DOHH2 (cell line): ENCODE results near the gene THOC1.

Experiments used
- H3F3A ChIP-seq: fragments of 200-600 bp; sonication (generic), shearing (Covaris generic); 2 replicates; pipeline ENCODE4 v1.6.0; 2016; ENCODE audit warnings: antibody characterized with exemption, mild to moderate bottlenecking; ENCODE audit not compliant: control insufficient read depth, insufficient read depth
- H3K27ac ChIP-seq: fragments of 200-600 bp; sonication (generic); 2 replicates; pipeline ENCODE4 v1.5.1; 2014; ENCODE audit warnings: low read depth, mild to moderate bottlenecking, low read length, moderate library complexity
- H3K27me3 ChIP-seq: fragments of 200-600 bp; sonication (generic); 2 replicates; pipeline ENCODE4 v1.6.1; 2014; ENCODE audit warnings: mild to moderate bottlenecking, low read length, mixed read lengths; ENCODE audit not compliant: control insufficient read depth
- H3K36me3 ChIP-seq: fragments of 200-600 bp; sonication (generic); 2 replicates; pipeline ENCODE4 v1.6.1; 2014; ENCODE audit warnings: mild to moderate bottlenecking, low read length, moderate library complexity, mixed read lengths; ENCODE audit not compliant: control insufficient read depth
- H3K4me1 ChIP-seq: fragments of 200-600 bp; sonication (generic); 2 replicates; pipeline ENCODE4 v1.6.1; 2014; ENCODE audit warnings: mild to moderate bottlenecking, low read length, mixed read lengths; ENCODE audit not compliant: control insufficient read depth
- H3K4me2 ChIP-seq: fragments of 200-600 bp; sonication (generic); 2 replicates; pipeline ENCODE4 v1.6.0; 2014; ENCODE audit warnings: mild to moderate bottlenecking, low read length, moderate library complexity
- H3K4me3 ChIP-seq: fragments of 200-600 bp; sonication (generic); 2 replicates; pipeline ENCODE4 v1.5.1; 2014; ENCODE audit warnings: mild to moderate bottlenecking, low read length, mixed read lengths
- H3K79me2 ChIP-seq: fragments of 200-600 bp; sonication (generic); 2 replicates; pipeline ENCODE4 v1.6.1; 2014; ENCODE audit warnings: mild to moderate bottlenecking, low read length, mixed read lengths; ENCODE audit not compliant: control insufficient read depth
- H3K9me2 ChIP-seq: fragments of 200-600 bp; sonication (generic); replicated peaks from 2 replicates; pipeline ENCODE4 v1.6.1; 2014; ENCODE audit warnings: mild to moderate bottlenecking, low read length, mixed read lengths; ENCODE audit not compliant: control insufficient read depth
- H3K9me3 ChIP-seq: fragments of 200-600 bp; sonication (generic); 2 replicates; pipeline ENCODE4 v1.6.1; 2014; ENCODE audit warnings: antibody characterized with exemption, low read length, mixed read lengths; ENCODE audit not compliant: control insufficient read depth, insufficient read depth
- H4K20me1 ChIP-seq: fragments of 200-600 bp; sonication (generic); 2 replicates; pipeline ENCODE4 v1.6.0; 2014; ENCODE audit warnings: low read depth, mild to moderate bottlenecking, antibody characterized with exemption, low read length, moderate library complexity; ENCODE audit not compliant: control insufficient read depth, insufficient read depth
- EZH2phosphoT487 ChIP-seq: fragments of 200-600 bp; sonication (generic); IDR thresholded peaks from 2 replicates; pipeline ENCODE4 v1.6.1; 2017; ENCODE audit warnings: borderline replicate concordance, mild to moderate bottlenecking, antibody characterized with exemption, low read length, moderate library complexity, mixed read lengths
- TF ChIP-seq, protein P1 (sequence below): fragments of 200-600 bp; sonication (generic); IDR thresholded peaks from one replicate; pipeline ENCODE4 v1.5.1; 2014; ENCODE audit warnings: antibody characterized with exemption, mild to moderate bottlenecking, low read depth, low read length; ENCODE audit not compliant: poor library complexity, severe bottlenecking

Gene THOC1

DNA sequence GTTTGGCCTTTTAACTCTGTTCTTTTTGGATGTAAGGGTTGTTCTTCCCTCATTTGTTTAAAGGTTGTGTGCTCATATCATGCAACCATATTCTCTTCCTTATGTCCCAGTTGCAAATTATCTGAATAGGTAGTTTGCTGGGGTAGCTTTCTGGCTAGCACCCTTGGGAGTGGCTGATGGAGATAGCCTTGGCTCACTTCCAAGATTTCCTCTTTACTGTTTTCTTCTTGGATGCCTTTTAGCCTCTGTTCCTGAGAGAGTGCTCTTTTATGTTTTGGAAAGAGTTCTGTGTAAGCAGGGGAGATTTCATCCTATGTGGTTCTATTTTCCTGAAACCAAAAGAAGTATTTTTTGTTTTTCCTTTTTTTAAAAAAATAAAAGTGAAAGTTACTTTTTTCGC, 84.1 kb downstream of the THOC1 start:
- Histone ChIP-seq H3K4me2 (no peak overlapping the region), H3K27me3 (no peaks in the 10 kb centered on the region), H3K9me3 (no peaks in the 10 kb centered on the region), H4K20me1 (peaks cover 4% of the 10 kb centered on the region; the same call in 1 of the 2 replicates), H3K36me3 (peaks cover 66% of the 10 kb centered on the region), H3K79me2 (peaks cover 55% of the 10 kb centered on the region), H3K4me3 (no peak overlapping the region), H3F3A (no peaks in the 10 kb centered on the region), H3K4me1 (no peaks in the 10 kb centered on the region), H3K27ac (no peak overlapping the region), H3K9me2 (no peaks in the 10 kb centered on the region)
- TF ChIP-seq, protein P1, sequence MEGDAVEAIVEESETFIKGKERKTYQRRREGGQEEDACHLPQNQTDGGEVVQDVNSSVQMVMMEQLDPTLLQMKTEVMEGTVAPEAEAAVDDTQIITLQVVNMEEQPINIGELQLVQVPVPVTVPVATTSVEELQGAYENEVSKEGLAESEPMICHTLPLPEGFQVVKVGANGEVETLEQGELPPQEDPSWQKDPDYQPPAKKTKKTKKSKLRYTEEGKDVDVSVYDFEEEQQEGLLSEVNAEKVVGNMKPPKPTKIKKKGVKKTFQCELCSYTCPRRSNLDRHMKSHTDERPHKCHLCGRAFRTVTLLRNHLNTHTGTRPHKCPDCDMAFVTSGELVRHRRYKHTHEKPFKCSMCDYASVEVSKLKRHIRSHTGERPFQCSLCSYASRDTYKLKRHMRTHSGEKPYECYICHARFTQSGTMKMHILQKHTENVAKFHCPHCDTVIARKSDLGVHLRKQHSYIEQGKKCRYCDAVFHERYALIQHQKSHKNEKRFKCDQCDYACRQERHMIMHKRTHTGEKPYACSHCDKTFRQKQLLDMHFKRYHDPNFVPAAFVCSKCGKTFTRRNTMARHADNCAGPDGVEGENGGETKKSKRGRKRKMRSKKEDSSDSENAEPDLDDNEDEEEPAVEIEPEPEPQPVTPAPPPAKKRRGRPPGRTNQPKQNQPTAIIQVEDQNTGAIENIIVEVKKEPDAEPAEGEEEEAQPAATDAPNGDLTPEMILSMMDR = no peak
- no peak for TF ChIP-seq EZH2phosphoT487

DNA sequence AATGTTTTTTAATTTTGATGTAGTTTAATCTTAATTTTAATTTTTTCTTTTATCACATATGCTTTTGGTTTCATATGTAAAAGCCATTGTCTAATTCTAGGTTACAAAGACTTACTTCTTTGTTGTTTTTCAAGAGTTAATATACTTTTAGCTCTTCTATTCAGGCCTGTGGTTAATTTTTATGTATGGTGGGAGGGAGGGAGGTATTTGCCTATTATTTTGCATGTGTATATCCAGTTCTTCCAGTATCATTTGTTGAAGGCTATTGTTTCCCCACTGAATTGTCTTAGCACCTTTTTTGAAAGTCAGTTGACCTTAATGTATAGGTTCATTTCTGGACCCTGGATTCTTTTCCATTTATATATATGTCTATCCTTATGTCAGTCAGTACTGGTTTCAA, 86.1 kb downstream of the THOC1 start:
- no peak for TF ChIP-seq EZH2phosphoT487
- TF ChIP-seq, protein P1 = no peak
- no peaks in the 10 kb centered on the region for H3K4me1 ChIP-seq
- H3K36me3 ChIP-seq = peaks cover 66% of the 10 kb centered on the region
- H3F3A ChIP-seq = no peaks in the 10 kb centered on the region
- no peaks in the 10 kb centered on the region for H3K9me2 ChIP-seq
- no peak overlapping the region for H3K27ac ChIP-seq
- H3K4me2 ChIP-seq = no peak overlapping the region
- no peaks in the 10 kb centered on the region for H4K20me1 ChIP-seq
- no peaks in the 10 kb centered on the region for H3K27me3 ChIP-seq
- H3K79me2 ChIP-seq = peaks cover 48% of the 10 kb centered on the region
- H3K9me3 ChIP-seq = no peaks in the 10 kb centered on the region
- H3K4me3 ChIP-seq = no peak overlapping the region

DNA sequence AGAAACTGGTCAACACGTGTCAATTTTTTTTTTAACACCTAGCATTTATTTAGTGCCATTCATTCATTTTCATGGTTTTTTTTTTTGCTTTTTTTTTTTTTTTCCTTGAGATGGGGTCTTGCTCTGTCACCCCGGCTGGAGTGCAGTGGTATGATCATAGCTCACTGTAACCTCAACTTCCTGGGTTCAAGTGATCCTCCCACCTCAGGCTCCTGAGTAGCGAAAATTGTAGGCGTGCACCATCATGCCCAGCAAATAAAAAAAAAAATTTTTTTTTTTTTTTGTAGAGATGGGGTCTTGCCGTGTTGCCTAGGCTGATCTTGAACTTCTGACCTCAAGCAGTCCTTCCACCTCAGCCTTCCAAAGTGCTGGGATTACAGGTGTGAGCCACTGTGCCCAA, 88.3 kb downstream of the THOC1 start:
- no peaks in the 10 kb centered on the region for H4K20me1 ChIP-seq

More for the DNA sequence above, 88.3 kb downstream of the THOC1 start:
- H3K36me3 ChIP-seq = peaks cover 68% of the 10 kb centered on the region
- no peaks in the 10 kb centered on the region for H3K27me3 ChIP-seq
- no peaks in the 10 kb centered on the region for H3F3A ChIP-seq
- no peaks in the 10 kb centered on the region for H3K9me2 ChIP-seq
- no peaks in the 10 kb centered on the region for H3K4me1 ChIP-seq
- TF ChIP-seq, protein P1 = no peak
- TF ChIP-seq EZH2phosphoT487 = no peak
- H3K4me3 ChIP-seq = no peak overlapping the region
- no peaks in the 10 kb centered on the region for H3K9me3 ChIP-seq
- H3K4me2 ChIP-seq = no peak overlapping the region
- H3K27ac ChIP-seq = no peak overlapping the region
- H3K79me2 ChIP-seq = peaks cover 53% of the 10 kb centered on the region
